OCI-LY3 (cell line): ENCODE results near the gene PACRG.

Experiments
- H2AFZ ChIP-seq: fragments of 200-600, 300-600 bp; shearing (Covaris generic); 2 replicates; pipeline ENCODE4 v1.6.0; 2014; ENCODE audit warnings: antibody characterized with exemption, low read depth, low read length
- H3K27ac ChIP-seq: fragments of 200-600, 300-600 bp; sonication (generic); 2 replicates; pipeline ENCODE4 v1.5.1; 2014; ENCODE audit warnings: mild to moderate bottlenecking, low read length, moderate library complexity, mixed read lengths
- H3K27me3 ChIP-seq: fragments of 200-600, 300-600 bp; sonication (generic); 2 replicates; pipeline ENCODE4 v1.6.1; 2014; ENCODE audit warnings: low read depth, low read length, mixed read lengths
- H3K36me3 ChIP-seq: fragments of 200-600, 300-600 bp; sonication (generic); replicated peaks from 2 replicates; pipeline ENCODE3; 2014; ENCODE audit warnings: low read depth, low read length, mixed read lengths
- H3K4me1 ChIP-seq: fragments of 300-600, 200-600 bp; sonication (generic); 2 replicates; pipeline ENCODE4 v1.6.1; 2014; ENCODE audit warnings: low read length, mixed read lengths
- H3K4me2 ChIP-seq: fragments of 200-600, 300-600 bp; sonication (generic); 2 replicates; pipeline ENCODE4 v1.6.1; 2014; ENCODE audit warnings: low read length, mixed read lengths
- H3K4me3 ChIP-seq: fragments of 300-600, 200-600 bp; sonication (generic); 2 replicates; pipeline ENCODE4 v1.5.1; 2014; ENCODE audit warnings: antibody characterized with exemption, mild to moderate bottlenecking, low read length, moderate library complexity
- H3K79me2 ChIP-seq: fragments of 300-600, 200-600 bp; shearing (Covaris generic); 2 replicates; pipeline ENCODE4 v1.6.1; 2014; ENCODE audit warnings: mild to moderate bottlenecking, low read length, mixed read lengths
- H3K9ac ChIP-seq: fragments of 300-600, 200-600 bp; shearing (Covaris generic); 2 replicates; pipeline ENCODE4 v1.6.0; 2014; ENCODE audit warnings: mild to moderate bottlenecking, low read length, moderate library complexity
- H3K9me3 ChIP-seq: fragments of 200-600, 300-600 bp; shearing (Covaris generic); 2 replicates; pipeline ENCODE4 v1.6.1; 2014; ENCODE audit warnings: low read length, mixed read lengths; ENCODE audit not compliant: insufficient read depth
- H4K20me1 ChIP-seq: fragments of 200-600, 300-600 bp; sonication (generic); 2 replicates; pipeline ENCODE4 v1.6.1; 2016; ENCODE audit warnings: low read length, mixed read lengths; ENCODE audit not compliant: insufficient read depth
- CTCF ChIP-seq: fragments of 200-600, 300-600 bp; sonication (generic); IDR thresholded peaks from 2 replicates; pipeline ENCODE4 v1.5.1; 2014; ENCODE audit warnings: antibody characterized with exemption, low read length, low read depth
- EZH2phosphoT487 ChIP-seq: fragments of 200-600 bp; shearing (Covaris generic); IDR thresholded peaks from 2 replicates; pipeline ENCODE4 v1.6.1; 2018; ENCODE audit warnings: antibody characterized with exemption, mixed run types, low read depth

Gene PACRG

GRCh38 chr6:163229050-163229449 is 501.3 kb downstream of the PACRG start:
- H3K27ac ChIP-seq, result no peak overlapping the region
- H3K36me3 ChIP-seq, result no peaks in the 10 kb centered on the region
- no peak overlapping the region for H3K9ac ChIP-seq
- H4K20me1 ChIP-seq, result no peaks in the 10 kb centered on the region
- no peaks in the 10 kb centered on the region for H3K79me2 ChIP-seq
- no peak for TF ChIP-seq EZH2phosphoT487
- TF ChIP-seq CTCF, result no peak
- no peak overlapping the region for H2AFZ ChIP-seq
- H3K4me2 ChIP-seq, result no peak overlapping the region
- no peaks in the 10 kb centered on the region for H3K9me3 ChIP-seq
- no peaks in the 10 kb centered on the region for H3K27me3 ChIP-seq
- no peaks in the 10 kb centered on the region for H3K4me1 ChIP-seq
- H3K4me3 ChIP-seq, result no peak overlapping the region

DNA sequence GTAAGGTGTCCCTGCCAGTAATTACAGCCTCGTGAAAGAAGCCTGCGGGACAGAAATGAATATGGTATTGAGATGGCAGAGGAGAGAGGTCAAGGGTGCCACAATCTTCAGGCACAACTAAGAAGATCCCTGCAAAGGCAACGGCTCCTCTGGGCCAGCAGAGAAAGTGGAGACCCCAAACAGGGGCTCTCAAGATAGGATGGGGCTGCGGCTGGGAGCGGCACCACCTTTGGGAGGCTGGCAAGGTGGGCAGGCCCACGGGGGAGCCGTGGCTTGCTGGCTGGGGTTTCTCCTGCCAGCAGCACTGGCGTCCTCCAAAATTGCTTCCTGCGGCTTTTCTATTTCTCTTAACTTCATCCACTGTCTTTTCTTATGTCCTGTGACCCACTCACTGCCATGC is 503.1 kb downstream of the PACRG start:
- TF ChIP-seq EZH2phosphoT487 (no peak), CTCF (no peak)
- Histone ChIP-seq H3K4me1 (no peaks in the 10 kb centered on the region), H4K20me1 (no peaks in the 10 kb centered on the region), H3K27me3 (no peaks in the 10 kb centered on the region), H3K79me2 (no peaks in the 10 kb centered on the region), H3K36me3 (no peaks in the 10 kb centered on the region), H3K9me3 (no peaks in the 10 kb centered on the region), H3K4me3 (no peak overlapping the region), H3K4me2 (no peak overlapping the region), H2AFZ (no peak overlapping the region), H3K9ac (no peak overlapping the region), H3K27ac (no peak overlapping the region)

DNA sequence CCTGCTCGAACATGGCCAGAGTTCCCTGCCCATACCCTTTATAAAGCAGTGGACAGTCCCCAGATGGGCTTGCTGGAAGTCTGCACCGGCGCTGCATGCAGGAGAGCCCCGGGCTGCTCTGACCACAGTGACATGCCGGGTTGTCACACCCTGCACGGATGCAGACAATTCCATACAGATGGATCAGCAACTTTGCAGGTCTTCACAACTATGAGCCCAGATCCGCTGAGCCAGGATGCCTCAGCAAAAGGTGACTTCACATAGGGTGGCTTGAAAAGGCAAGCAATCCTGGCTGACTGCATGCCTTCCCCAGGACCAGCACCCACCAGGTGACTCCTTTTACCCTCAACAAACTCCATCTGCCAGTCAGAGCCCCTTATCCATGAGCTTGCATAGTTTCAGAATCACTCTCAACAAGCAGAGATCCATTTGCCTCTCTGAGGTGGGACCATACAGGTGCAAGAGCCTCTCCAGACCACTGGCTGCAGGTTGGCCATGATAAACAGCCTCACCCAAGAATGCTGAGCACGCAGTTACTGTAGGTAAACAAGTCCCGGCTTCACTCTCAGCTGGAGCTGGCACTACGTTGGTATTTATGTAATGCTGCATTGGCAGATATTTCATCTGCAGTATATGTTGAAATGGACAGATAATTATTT is 503.7 kb downstream of the PACRG start:
- H3K36me3 ChIP-seq, result no peaks in the 10 kb centered on the region
- H3K4me1 ChIP-seq, result no peaks in the 10 kb centered on the region
- H2AFZ ChIP-seq, result no peak overlapping the region
- H4K20me1 ChIP-seq, result no peaks in the 10 kb centered on the region
- H3K9ac ChIP-seq, result no peak overlapping the region
- H3K27ac ChIP-seq, result no peak overlapping the region
- TF ChIP-seq CTCF (no peak), EZH2phosphoT487 (no peak)
- H3K4me2 ChIP-seq, result no peak overlapping the region
- H3K4me3 ChIP-seq, result no peak overlapping the region
- no peaks in the 10 kb centered on the region for H3K27me3 ChIP-seq
- H3K79me2 ChIP-seq, result no peaks in the 10 kb centered on the region
- no peaks in the 10 kb centered on the region for H3K9me3 ChIP-seq

- no peaks in the 10 kb centered on the region for H3K79me2 ChIP-seq
- no peak overlapping the region for H3K9ac ChIP-seq
- H4K20me1 ChIP-seq, result no peaks in the 10 kb centered on the region
- no peaks in the 10 kb centered on the region for H3K9me3 ChIP-seq
- no peak overlapping the region for H3K4me2 ChIP-seq
- no peak for TF ChIP-seq CTCF
- no peak for TF ChIP-seq EZH2phosphoT487
- H3K27ac ChIP-seq, result no peak overlapping the region
- no peak overlapping the region for H2AFZ ChIP-seq
- H3K4me3 ChIP-seq, result no peak overlapping the region
- no peaks in the 10 kb centered on the region for H3K4me1 ChIP-seq
- H3K27me3 ChIP-seq, result no peaks in the 10 kb centered on the region
- H3K36me3 ChIP-seq, result no peaks in the 10 kb centered on the region
Observed at GRCh38 chr6:163232015-163232523, 504.3 kb downstream of the PACRG start.
